HG02870 (cell line): Measurements from ENCODE around the gene TMPRSS5.

Experiments used
- ATAC-seq: cut with Tn5 transposase; IDR thresholded peaks from one replicate; pipeline ENCODE4 v1.9.1; 2021; ENCODE audit warnings: mild to moderate bottlenecking, moderate library complexity; ENCODE audit not compliant: unreplicated experiment

The TMPRSS5 gene

GRCh38 chr11:113670149-113670830 lies 35.8 kb downstream of the TMPRSS5 start:
- ATAC-seq = no peak

GRCh38 chr11:113668255-113668654 lies 37.9 kb downstream of the TMPRSS5 start:
- ATAC-seq = no peak

GRCh38 chr11:113667801-113668200 lies 38.3 kb downstream of the TMPRSS5 start:
- no peak for ATAC-seq

GRCh38 chr11:113666584-113666983 lies 39.5 kb downstream of the TMPRSS5 start:
- no peak for ATAC-seq

GRCh38 chr11:113664981-113665710 lies 41.0 kb downstream of the TMPRSS5 start:
- ATAC-seq = no peak

- no peak for ATAC-seq
These were observed 41.8 kb downstream of the TMPRSS5 start for GRCh38 chr11:113664069-113664980.

- ATAC-seq = no peak
These were observed 42.5 kb downstream of the TMPRSS5 start for GRCh38 chr11:113663567-113663966.

- ATAC-seq = no peak
These were observed 50.3 kb downstream of the TMPRSS5 start for GRCh38 chr11:113655771-113656170.

- no peak for ATAC-seq
These were observed 55.1 kb downstream of the TMPRSS5 start for GRCh38 chr11:113651023-113651422.

- no peak for ATAC-seq
These were observed 56.8 kb downstream of the TMPRSS5 start for GRCh38 chr11:113649311-113649710.

GRCh38 chr11:113647856-113648255 lies 58.3 kb downstream of the TMPRSS5 start:
- ATAC-seq = no peak

- ATAC-seq = no peak
These were observed 59.0 kb downstream of the TMPRSS5 start for GRCh38 chr11:113647108-113647507.

- ATAC-seq = no peak
These were observed 60.3 kb downstream of the TMPRSS5 start for GRCh38 chr11:113645593-113646349.

- no peak for ATAC-seq
These were observed 61.5 kb downstream of the TMPRSS5 start for GRCh38 chr11:113644605-113645004.

- ATAC-seq = no peak
These were observed 62.4 kb downstream of the TMPRSS5 start for GRCh38 chr11:113643701-113644100.

GRCh38 chr11:113643006-113643585 lies 63.0 kb downstream of the TMPRSS5 start:
- ATAC-seq = no peak

- no peak for ATAC-seq
These were observed 64.0 kb downstream of the TMPRSS5 start for GRCh38 chr11:113642090-113642489.

- no peak for ATAC-seq
These were observed 67.7 kb downstream of the TMPRSS5 start for GRCh38 chr11:113638376-113638775.

- ATAC-seq = no peak
These were observed 68.5 kb downstream of the TMPRSS5 start for GRCh38 chr11:113637636-113638035.
